ENCODE results near the gene THBS1. TPM values are rescaled to one million over a fixed set of nuclear protein-coding genes. Genes with fewer than 3 reads are reported as not detected.

Gene THBS1
- total and polyA plus RNA-seq, 8 donors = 14.0 to 176 (median 56.4) TPM

GRCh38 chr15:39555885-39556284 is 25.0 kb upstream of the THBS1 start:
- no peaks in the 10 kb centered on the region for H3K36me3 ChIP-seq
- ATAC-seq (no peak), FAIRE-seq (no peak), DNase-seq (no peak)
- H3K27me3 ChIP-seq = no peaks in the 10 kb centered on the region
- H3K4me1 ChIP-seq = peaks cover 0 to 4% (median 0%) of the 10 kb centered on the region in 3 donors
- WGBS, 2 donors = 84 to 92% methylated on average over 4 of the region's 4 CpGs
- H3K4me3 ChIP-seq = no peak overlapping the region
- H3K27ac ChIP-seq = no peak overlapping the region
- intact Hi-C loops (cut with DNase I) = no loop called here
- TF ChIP-seq CTCF (IDR thresholded peaks at IDR 0.05) = no peak
- no peaks in the 10 kb centered on the region for H3K9me3 ChIP-seq

- FAIRE-seq = no peak
- intact Hi-C loops (cut with DNase I) = no loop called here
These were observed 24.4 kb upstream of the THBS1 start for GRCh38 chr15:39556461-39556860.

GRCh38 chr15:39558421-39558820 is 22.5 kb upstream of the THBS1 start:
- H3K36me3 ChIP-seq = no peaks in the 10 kb centered on the region
- H3K4me1 ChIP-seq = peaks cover 0 to 4% (median 0%) of the 10 kb centered on the region in 3 donors
- FAIRE-seq (no peak), DNase-seq (no peak), ATAC-seq (no peak)
- no peaks in the 10 kb centered on the region for H3K27me3 ChIP-seq
- no peak for TF ChIP-seq CTCF (IDR thresholded peaks at IDR 0.05)
- intact Hi-C loops (cut with DNase I) = no loop called here
- H3K4me3 ChIP-seq = no peak overlapping the region
- WGBS, 2 donors = 84 to 86% methylated on average over 3 of the region's 3 CpGs
- H3K9me3 ChIP-seq = no peaks in the 10 kb centered on the region
- H3K27ac ChIP-seq = no peak overlapping the region

More at GRCh38 chr15:39556461-39556860, 24.4 kb upstream of the THBS1 start:
- ATAC-seq = no peak
- Histone ChIP-seq H3K4me1 (peaks cover 0 to 4% (median 0%) of the 10 kb centered on the region in 3 donors), H3K9me3 (no peaks in the 10 kb centered on the region), H3K4me3 (no peak overlapping the region), H3K36me3 (no peaks in the 10 kb centered on the region), H3K27ac (no peak overlapping the region), H3K27me3 (no peaks in the 10 kb centered on the region)
- DNase-seq = no peak
- TF ChIP-seq CTCF (IDR thresholded peaks at IDR 0.05) = no peak
- WGBS, 2 donors = 80 to 85% methylated on average over 7 of the region's 7 CpGs

GRCh38 chr15:39564972-39565665 is 15.8 kb upstream of the THBS1 start:
- Histone ChIP-seq H3K27ac (no peak overlapping the region), H3K4me3 (no peak overlapping the region), H3K4me1 (no peaks in the 10 kb centered on the region), H3K36me3 (no peaks in the 10 kb centered on the region), H3K27me3 (no peaks in the 10 kb centered on the region), H3K9me3 (no peaks in the 10 kb centered on the region)
- no peak for TF ChIP-seq CTCF (IDR thresholded peaks at IDR 0.05)
- WGBS, 2 donors = 73 to 80% methylated on average over 4 of the region's 4 CpGs
- ATAC-seq (no peak), FAIRE-seq (no peak), DNase-seq (no peak)
- intact Hi-C loops (cut with DNase I) = no loop called here

GRCh38 chr15:39565851-39566250 is 15.0 kb upstream of the THBS1 start:
- no peaks in the 10 kb centered on the region for H3K9me3 ChIP-seq
- intact Hi-C loops (cut with DNase I) = no loop called here
- WGBS, 2 donors = 93 to 96% methylated on average over 2 of the region's 2 CpGs
- DNase-seq = no peak
- no peak for TF ChIP-seq CTCF (IDR thresholded peaks at IDR 0.05)
- no peak overlapping the region for H3K4me3 ChIP-seq
- no peak for ATAC-seq
- no peak for FAIRE-seq
- H3K4me1 ChIP-seq = no peaks in the 10 kb centered on the region
- H3K27me3 ChIP-seq = no peaks in the 10 kb centered on the region
- H3K27ac ChIP-seq = no peak overlapping the region
- no peaks in the 10 kb centered on the region for H3K36me3 ChIP-seq
